Measurements from ENCODE around the gene FXYD6. TPM values are rescaled to one million over a fixed set of nuclear protein-coding genes. Genes with fewer than 3 reads are reported as not detected.
A peak's percentile ranks its signal among the peaks of the same experiment; 100 is the strongest.
"Not testable (repeated sequence)": the region's sequence is repeated elsewhere in the genome, so short reads cannot be mapped to it uniquely, and the experiment has no call there.

FXYD6 gene
- total RNA-seq, 1 donor from 2014 or later: 95.6 TPM

- peak overlapping the region; percentile 68 for H3K4me3 Mint-ChIP-seq
- H3K27ac Mint-ChIP-seq: no peak overlapping the region
- no peaks in the 10 kb centered on the region for H3K9me3 Mint-ChIP-seq
- no peaks in the 10 kb centered on the region for H3K9me3 ChIP-seq (ENCODE audit: low read depth)
- no peaks in the 10 kb centered on the region for H3K36me3 ChIP-seq
- peaks cover 34% of the 10 kb centered on the region for H3F3A ChIP-seq (ENCODE audit: low read depth)
- H3K27ac ChIP-seq: no peak overlapping the region
- H3K4me2 ChIP-seq: peak overlapping the region; percentile 73
- no peaks in the 10 kb centered on the region for H3K36me3 Mint-ChIP-seq
- no peak overlapping the region for H3K4me3 ChIP-seq
- peaks cover 33% of the 10 kb centered on the region for H3K4me1 ChIP-seq
- no peaks in the 10 kb centered on the region for H3K79me2 ChIP-seq (ENCODE audit: low read depth)
- H3K27me3 Mint-ChIP-seq (ENCODE audit: insufficient read depth, low read depth): peaks cover 9% of the 10 kb centered on the region
- H3K27me3 ChIP-seq: no peaks in the 10 kb centered on the region
- no peak overlapping the region for H2AFZ ChIP-seq (replicated peaks)
- H3K9ac ChIP-seq: no peak overlapping the region
- TF ChIP-seq EZH2 (IDR thresholded peaks at IDR 0.05): no peak
- TF ChIP-seq EZH2phosphoT487 (IDR thresholded peaks at IDR 0.05): no peak
- TF ChIP-seq CTCF (IDR thresholded peaks at IDR 0.05): no peak
- DNase-seq (ENCODE audit: low spot score): no peak
- peaks cover 5% of the 10 kb centered on the region for H4K20me1 ChIP-seq (ENCODE audit: low read depth)
- H3K4me1 Mint-ChIP-seq: peaks cover 68% of the 10 kb centered on the region
Observed at GRCh38 chr11:117815262-117815803, 61.1 kb downstream of the FXYD6 start.

GRCh38 chr11:117814766-117815261, 61.6 kb downstream of the FXYD6 start:
- Histone ChIP-seq H3K4me1 (peaks cover 33% of the 10 kb centered on the region), H3K27me3 (no peaks in the 10 kb centered on the region), H3K9ac (no peak overlapping the region), H3F3A (ENCODE audit: low read depth) (peaks cover 34% of the 10 kb centered on the region), H3K79me2 (ENCODE audit: low read depth) (no peaks in the 10 kb centered on the region), H3K4me2 (peak overlapping the region; percentile 35), H3K9me3 (ENCODE audit: low read depth) (no peaks in the 10 kb centered on the region), H2AFZ (replicated peaks) (no peak overlapping the region), H4K20me1 (ENCODE audit: low read depth) (peaks cover 5% of the 10 kb centered on the region), H3K36me3 (no peaks in the 10 kb centered on the region), H3K4me3 (no peak overlapping the region), H3K27ac (no peak overlapping the region)
- Mint-ChIP-seq H3K4me3 (peak overlapping the region; percentile 68), H3K9me3 (no peaks in the 10 kb centered on the region), H3K27me3 (ENCODE audit: insufficient read depth, low read depth) (peaks cover 11% of the 10 kb centered on the region), H3K36me3 (no peaks in the 10 kb centered on the region), H3K4me1 (peaks cover 66% of the 10 kb centered on the region), H3K27ac (peak overlapping the region; percentile 85)
- no peak for TF ChIP-seq CTCF (IDR thresholded peaks at IDR 0.05)
- no peak for TF ChIP-seq EZH2phosphoT487 (IDR thresholded peaks at IDR 0.05)
- no peak for TF ChIP-seq EZH2 (IDR thresholded peaks at IDR 0.05)
- DNase-seq (ENCODE audit: low spot score): peak; percentile 56

GRCh38 chr11:117814204-117814765, 62.2 kb downstream of the FXYD6 start:
- no peak for DNase-seq (ENCODE audit: low spot score)
- Mint-ChIP-seq H3K27me3 (ENCODE audit: insufficient read depth, low read depth) (peaks cover 14% of the 10 kb centered on the region), H3K36me3 (no peaks in the 10 kb centered on the region), H3K4me3 (peak overlapping the region; percentile 52), H3K9me3 (no peaks in the 10 kb centered on the region), H3K27ac (peak overlapping the region; percentile 22), H3K4me1 (peaks cover 69% of the 10 kb centered on the region)
- no peaks in the 10 kb centered on the region for H3K79me2 ChIP-seq (ENCODE audit: low read depth)
- no peak overlapping the region for H3K4me2 ChIP-seq
- peaks cover 33% of the 10 kb centered on the region for H3K4me1 ChIP-seq
- no peaks in the 10 kb centered on the region for H3K27me3 ChIP-seq
- H4K20me1 ChIP-seq (ENCODE audit: low read depth): peaks cover 5% of the 10 kb centered on the region
- H3K9ac ChIP-seq: no peak overlapping the region
- no peak overlapping the region for H2AFZ ChIP-seq (replicated peaks)
- no peak overlapping the region for H3K4me3 ChIP-seq
- H3K9me3 ChIP-seq (ENCODE audit: low read depth): no peaks in the 10 kb centered on the region
- TF ChIP-seq CTCF (IDR thresholded peaks at IDR 0.05): no peak
- no peak for TF ChIP-seq EZH2 (IDR thresholded peaks at IDR 0.05)
- TF ChIP-seq EZH2phosphoT487 (IDR thresholded peaks at IDR 0.05): no peak
- H3K36me3 ChIP-seq: no peaks in the 10 kb centered on the region
- no peak overlapping the region for H3K27ac ChIP-seq
- H3F3A ChIP-seq (ENCODE audit: low read depth): peaks cover 34% of the 10 kb centered on the region

DNA sequence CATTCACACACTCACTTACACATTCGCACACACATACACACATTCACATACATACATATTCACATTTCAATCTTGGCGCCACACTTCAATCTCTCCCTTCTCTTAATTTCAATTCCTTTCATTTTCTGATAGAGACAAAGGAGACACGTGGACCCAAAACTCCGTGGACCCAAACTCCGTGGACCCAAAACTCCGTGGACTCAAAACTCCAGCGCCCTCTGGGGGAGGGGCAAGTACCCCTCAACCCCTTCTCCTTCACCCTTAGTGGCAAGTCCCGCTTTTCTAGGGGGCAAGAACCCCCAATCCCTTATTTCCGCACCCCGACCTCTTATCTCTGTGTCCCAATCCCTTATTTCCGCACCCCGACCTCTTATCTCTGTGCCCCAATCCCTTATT, 66.4 kb downstream of the FXYD6 start:
- not testable (repeated sequence) for H3K79me2 ChIP-seq (ENCODE audit: low read depth); H4K20me1 ChIP-seq (ENCODE audit: low read depth); H3K27ac ChIP-seq; H3K36me3 ChIP-seq; H3K4me2 ChIP-seq; H2AFZ ChIP-seq (replicated peaks); H3K36me3 Mint-ChIP-seq; H3K9me3 ChIP-seq (ENCODE audit: low read depth); H3K4me3 Mint-ChIP-seq; H3K4me3 ChIP-seq; H3K9me3 Mint-ChIP-seq; DNase-seq (ENCODE audit: low spot score); H3K4me1 ChIP-seq; H3K9ac ChIP-seq
- Mint-ChIP-seq H3K27ac (peak overlapping the region; percentile 1), H3K27me3 (ENCODE audit: insufficient read depth, low read depth) (peaks cover 23% of the 10 kb centered on the region), H3K4me1 (peaks cover 43% of the 10 kb centered on the region)
- peaks cover 13% of the 10 kb centered on the region for H3K27me3 ChIP-seq
- peaks cover 12% of the 10 kb centered on the region for H3F3A ChIP-seq (ENCODE audit: low read depth)

Measured in neural progenitor cell (in vitro differentiated cells).